ENCODE data around the gene ZFP64.

DNA sequence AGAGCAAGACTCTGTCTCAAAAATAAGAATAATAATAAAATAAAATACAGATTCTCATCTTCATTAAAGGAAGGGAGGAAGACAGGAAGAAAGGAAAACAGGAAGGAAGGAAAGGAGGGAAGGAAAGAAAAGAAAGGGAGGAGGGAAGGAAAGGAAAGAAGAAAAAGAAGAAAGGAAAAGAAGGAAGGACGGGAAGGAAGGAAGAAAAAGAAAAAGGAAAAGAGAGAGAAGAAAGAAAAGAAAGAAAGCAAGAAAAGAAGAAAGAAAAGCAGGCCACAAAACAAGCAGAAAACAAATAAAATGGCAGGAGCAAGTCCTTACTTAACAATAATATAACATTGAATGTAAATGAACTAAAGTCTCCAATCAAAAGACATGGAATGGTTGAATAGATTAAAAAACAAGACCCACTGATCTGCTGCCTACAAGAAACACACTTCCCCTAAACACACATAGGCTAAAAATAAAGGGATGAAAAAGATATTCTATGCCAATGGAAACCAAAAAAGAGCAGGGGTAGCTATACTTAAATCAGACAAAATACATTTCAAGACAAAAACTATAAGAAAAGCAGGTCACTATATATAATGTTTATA lies 60.4 kb downstream of the ZFP64 start:
- TF ChIP-seq, protein P1, sequence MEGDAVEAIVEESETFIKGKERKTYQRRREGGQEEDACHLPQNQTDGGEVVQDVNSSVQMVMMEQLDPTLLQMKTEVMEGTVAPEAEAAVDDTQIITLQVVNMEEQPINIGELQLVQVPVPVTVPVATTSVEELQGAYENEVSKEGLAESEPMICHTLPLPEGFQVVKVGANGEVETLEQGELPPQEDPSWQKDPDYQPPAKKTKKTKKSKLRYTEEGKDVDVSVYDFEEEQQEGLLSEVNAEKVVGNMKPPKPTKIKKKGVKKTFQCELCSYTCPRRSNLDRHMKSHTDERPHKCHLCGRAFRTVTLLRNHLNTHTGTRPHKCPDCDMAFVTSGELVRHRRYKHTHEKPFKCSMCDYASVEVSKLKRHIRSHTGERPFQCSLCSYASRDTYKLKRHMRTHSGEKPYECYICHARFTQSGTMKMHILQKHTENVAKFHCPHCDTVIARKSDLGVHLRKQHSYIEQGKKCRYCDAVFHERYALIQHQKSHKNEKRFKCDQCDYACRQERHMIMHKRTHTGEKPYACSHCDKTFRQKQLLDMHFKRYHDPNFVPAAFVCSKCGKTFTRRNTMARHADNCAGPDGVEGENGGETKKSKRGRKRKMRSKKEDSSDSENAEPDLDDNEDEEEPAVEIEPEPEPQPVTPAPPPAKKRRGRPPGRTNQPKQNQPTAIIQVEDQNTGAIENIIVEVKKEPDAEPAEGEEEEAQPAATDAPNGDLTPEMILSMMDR (conservative IDR thresholded peaks at IDR 0.05; ENCODE audit: low read length) = no peak
- no peak for TF ChIP-seq EZH2phosphoT487 (IDR thresholded peaks at IDR 0.05; ENCODE audit: borderline replicate concordance, low read depth, low read length)

Measured in OCI-LY7 (cell line).